GM23338 (cell line): ENCODE results near the gene MAPKAPK2. TPM values are rescaled to one million over a fixed set of nuclear protein-coding genes. Genes with fewer than 3 reads are reported as not detected.

Experiments
- ATAC-seq: fragments of 200-7000 bp; cut with Tn5 transposase; 3 replicates; pipeline ENCODE4 v1.9.1; 2020
- DNase-seq: peaks from one replicate; pipeline ENCODE4 v3.0.0-alpha.2; 2015; ENCODE audit warnings: low spot score
- H2AFZ ChIP-seq: fragments of 200-600 bp; sonication (generic); 2 replicates; pipeline ENCODE4 v1.8.0; 2016; ENCODE audit warnings: antibody characterized with exemption, mild to moderate bottlenecking, moderate library complexity
- H3F3A ChIP-seq: fragments of 200-600 bp; sonication (generic); replicated peaks from 2 replicates; pipeline ENCODE4 v1.8.0; 2017; ENCODE audit warnings: antibody characterized with exemption, mixed run types, low read depth
- H3K27ac ChIP-seq: fragments of 200-600 bp; sonication (generic); 2 replicates; pipeline ENCODE4 v1.6.1; 2016; ENCODE audit warnings: low read depth
- H3K27me3 ChIP-seq: fragments of 200-600 bp; sonication (generic); 2 replicates; pipeline ENCODE4 v1.8.0; 2016; ENCODE audit warnings: mild to moderate bottlenecking, mixed run types, moderate library complexity; ENCODE audit not compliant: insufficient read depth
- H3K36me3 ChIP-seq: fragments of 200-600 bp; sonication (generic); 2 replicates; pipeline ENCODE4 v1.8.0; 2016; ENCODE audit warnings: mild to moderate bottlenecking; ENCODE audit not compliant: insufficient read depth
- H3K4me1 ChIP-seq: fragments of 200-600 bp; sonication (generic); 2 replicates; pipeline ENCODE4 v1.8.0; 2016; ENCODE audit warnings: mild to moderate bottlenecking, moderate library complexity; ENCODE audit not compliant: insufficient read depth
- H3K4me2 ChIP-seq: fragments of 200-600 bp; sonication (generic); 2 replicates; pipeline ENCODE4 v1.7.1; 2017; ENCODE audit warnings: mixed run types
- H3K4me3 ChIP-seq: fragments of 200-600 bp; sonication (generic); 2 replicates; pipeline ENCODE4 v1.6.1; 2016; ENCODE audit warnings: mixed run types
- H3K79me2 ChIP-seq: fragments of 200-600 bp; sonication (generic); replicated peaks from 2 replicates; pipeline ENCODE4 v1.8.0; 2017; ENCODE audit warnings: mild to moderate bottlenecking; ENCODE audit not compliant: insufficient read depth
- H3K9me2 ChIP-seq: fragments of 200-600 bp; sonication (generic); 2 replicates; pipeline ENCODE4 v1.8.0; 2017; ENCODE audit not compliant: insufficient read depth
- H4K20me1 ChIP-seq: fragments of 200-600 bp; sonication (generic); replicated peaks from 2 replicates; pipeline ENCODE4 v1.8.0; 2017; ENCODE audit warnings: mild to moderate bottlenecking; ENCODE audit not compliant: insufficient read depth
- H3K27ac Mint-ChIP-seq: 2 replicates; pipeline ENCODE4 v1.8.0; 2020; ENCODE audit warnings: inconsistent platforms, mild to moderate bottlenecking, moderate library complexity, mixed read lengths
- H3K27me3 Mint-ChIP-seq: 3 replicates; pipeline ENCODE4 v1.8.0; 2022; ENCODE audit warnings: low read depth, mild to moderate bottlenecking, moderate library complexity, mixed read lengths, inconsistent platforms; ENCODE audit not compliant: insufficient read depth, poor library complexity
- H3K36me3 Mint-ChIP-seq: 3 replicates; pipeline ENCODE4 v1.8.0; 2021; ENCODE audit warnings: low read depth, mild to moderate bottlenecking, inconsistent platforms, moderate library complexity, mixed read lengths
- H3K4me1 Mint-ChIP-seq: 3 replicates; pipeline ENCODE4 v1.8.0; 2020; ENCODE audit warnings: mild to moderate bottlenecking, inconsistent platforms, mixed read lengths
- H3K4me3 Mint-ChIP-seq: 3 replicates; pipeline ENCODE4 v1.8.0; 2021; ENCODE audit warnings: moderate library complexity, mild to moderate bottlenecking, inconsistent platforms, mixed read lengths
- H3K9me3 Mint-ChIP-seq: 3 replicates; pipeline ENCODE4 v1.8.0; 2020; ENCODE audit warnings: moderate library complexity, mild to moderate bottlenecking, inconsistent platforms, mixed read lengths
- EZH2 ChIP-seq: fragments of 200-600 bp; sonication (generic); IDR thresholded peaks from one replicate; pipeline ENCODE4 v1.8.0; 2017; ENCODE audit warnings: antibody characterized with exemption, mild to moderate bottlenecking, low read depth; ENCODE audit not compliant: unreplicated experiment
- EZH2phosphoT487 ChIP-seq: fragments of 200-600 bp; sonication (generic); IDR thresholded peaks from one replicate; pipeline ENCODE4 v1.8.1; 2018; ENCODE audit warnings: antibody characterized with exemption; ENCODE audit not compliant: unreplicated experiment
- JUNB ChIP-seq: IDR thresholded peaks from one replicate; pipeline ENCODE4 v1.6.1; 2016; ENCODE audit warnings: antibody characterized with exemption; ENCODE audit not compliant: unreplicated experiment
- STAT1 ChIP-seq: IDR thresholded peaks from one replicate; pipeline ENCODE4 v1.6.1; 2016; ENCODE audit warnings: antibody characterized with exemption; ENCODE audit not compliant: unreplicated experiment
- polyA plus RNA-seq: library from polyadenylated mRNA; unstranded; fragments of >200 nt; fragmentation: Nextera tagmentation; extraction: Ambion mirVana; gene quantifications from 2 replicates; pipeline ENCODE4 v1.2.1, GENCODE V29; 2016
- total RNA-seq: library from RNA; depleted of rRNA; stranded (reverse); fragments of >200 nt; shearing (Covaris generic); gene quantifications from 2 replicates; pipeline ENCODE4 v1.2.3, GENCODE V29; 2014
- TF ChIP-seq, protein P1 (sequence below): fragments of 250-450 bp; sonication (Bioruptor Pico); IDR thresholded peaks from 2 replicates; pipeline ENCODE4 v1.5.0; 2020; ENCODE audit warnings: mild to moderate bottlenecking, moderate library complexity
- TF ChIP-seq, protein P2 (sequence below): IDR thresholded peaks from 2 replicates; pipeline ENCODE4 v1.6.1; 2016; ENCODE audit warnings: antibody characterized with exemption

Gene MAPKAPK2
- total and polyA plus RNA-seq, 2 experiments from 2014 or later = 10.1 to 30.4 TPM

DNA sequence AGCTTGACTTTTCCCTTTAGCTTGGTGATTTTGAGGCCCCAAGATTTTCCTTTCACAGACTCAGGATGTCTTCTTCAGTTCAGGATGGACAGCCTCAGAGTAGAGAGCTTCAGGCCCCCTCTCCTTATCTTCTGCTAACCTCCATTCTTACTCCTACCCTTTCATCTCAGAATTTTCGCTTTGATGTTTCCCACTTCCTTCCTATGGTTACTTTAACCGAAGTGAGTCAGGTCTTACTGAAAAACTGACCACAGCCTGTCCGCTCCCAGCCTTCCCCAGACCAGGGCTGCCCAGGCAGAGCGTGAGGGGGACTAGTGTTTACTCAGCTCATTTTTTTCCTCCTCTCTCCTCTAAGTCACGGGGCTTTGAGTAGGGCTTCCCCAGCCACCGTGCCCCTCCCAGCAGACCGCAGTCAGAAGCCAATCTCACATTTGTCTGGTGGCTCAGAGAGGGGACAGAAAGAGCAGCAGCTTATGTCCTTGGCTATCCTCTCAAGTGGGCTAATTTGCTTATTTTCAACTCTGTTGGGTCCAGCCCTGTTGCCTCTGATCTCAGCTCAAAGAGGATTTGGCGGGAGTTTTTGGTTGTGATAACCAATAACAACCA is 81.6 kb downstream of the MAPKAPK2 start (continued):
- TF ChIP-seq, protein P1, sequence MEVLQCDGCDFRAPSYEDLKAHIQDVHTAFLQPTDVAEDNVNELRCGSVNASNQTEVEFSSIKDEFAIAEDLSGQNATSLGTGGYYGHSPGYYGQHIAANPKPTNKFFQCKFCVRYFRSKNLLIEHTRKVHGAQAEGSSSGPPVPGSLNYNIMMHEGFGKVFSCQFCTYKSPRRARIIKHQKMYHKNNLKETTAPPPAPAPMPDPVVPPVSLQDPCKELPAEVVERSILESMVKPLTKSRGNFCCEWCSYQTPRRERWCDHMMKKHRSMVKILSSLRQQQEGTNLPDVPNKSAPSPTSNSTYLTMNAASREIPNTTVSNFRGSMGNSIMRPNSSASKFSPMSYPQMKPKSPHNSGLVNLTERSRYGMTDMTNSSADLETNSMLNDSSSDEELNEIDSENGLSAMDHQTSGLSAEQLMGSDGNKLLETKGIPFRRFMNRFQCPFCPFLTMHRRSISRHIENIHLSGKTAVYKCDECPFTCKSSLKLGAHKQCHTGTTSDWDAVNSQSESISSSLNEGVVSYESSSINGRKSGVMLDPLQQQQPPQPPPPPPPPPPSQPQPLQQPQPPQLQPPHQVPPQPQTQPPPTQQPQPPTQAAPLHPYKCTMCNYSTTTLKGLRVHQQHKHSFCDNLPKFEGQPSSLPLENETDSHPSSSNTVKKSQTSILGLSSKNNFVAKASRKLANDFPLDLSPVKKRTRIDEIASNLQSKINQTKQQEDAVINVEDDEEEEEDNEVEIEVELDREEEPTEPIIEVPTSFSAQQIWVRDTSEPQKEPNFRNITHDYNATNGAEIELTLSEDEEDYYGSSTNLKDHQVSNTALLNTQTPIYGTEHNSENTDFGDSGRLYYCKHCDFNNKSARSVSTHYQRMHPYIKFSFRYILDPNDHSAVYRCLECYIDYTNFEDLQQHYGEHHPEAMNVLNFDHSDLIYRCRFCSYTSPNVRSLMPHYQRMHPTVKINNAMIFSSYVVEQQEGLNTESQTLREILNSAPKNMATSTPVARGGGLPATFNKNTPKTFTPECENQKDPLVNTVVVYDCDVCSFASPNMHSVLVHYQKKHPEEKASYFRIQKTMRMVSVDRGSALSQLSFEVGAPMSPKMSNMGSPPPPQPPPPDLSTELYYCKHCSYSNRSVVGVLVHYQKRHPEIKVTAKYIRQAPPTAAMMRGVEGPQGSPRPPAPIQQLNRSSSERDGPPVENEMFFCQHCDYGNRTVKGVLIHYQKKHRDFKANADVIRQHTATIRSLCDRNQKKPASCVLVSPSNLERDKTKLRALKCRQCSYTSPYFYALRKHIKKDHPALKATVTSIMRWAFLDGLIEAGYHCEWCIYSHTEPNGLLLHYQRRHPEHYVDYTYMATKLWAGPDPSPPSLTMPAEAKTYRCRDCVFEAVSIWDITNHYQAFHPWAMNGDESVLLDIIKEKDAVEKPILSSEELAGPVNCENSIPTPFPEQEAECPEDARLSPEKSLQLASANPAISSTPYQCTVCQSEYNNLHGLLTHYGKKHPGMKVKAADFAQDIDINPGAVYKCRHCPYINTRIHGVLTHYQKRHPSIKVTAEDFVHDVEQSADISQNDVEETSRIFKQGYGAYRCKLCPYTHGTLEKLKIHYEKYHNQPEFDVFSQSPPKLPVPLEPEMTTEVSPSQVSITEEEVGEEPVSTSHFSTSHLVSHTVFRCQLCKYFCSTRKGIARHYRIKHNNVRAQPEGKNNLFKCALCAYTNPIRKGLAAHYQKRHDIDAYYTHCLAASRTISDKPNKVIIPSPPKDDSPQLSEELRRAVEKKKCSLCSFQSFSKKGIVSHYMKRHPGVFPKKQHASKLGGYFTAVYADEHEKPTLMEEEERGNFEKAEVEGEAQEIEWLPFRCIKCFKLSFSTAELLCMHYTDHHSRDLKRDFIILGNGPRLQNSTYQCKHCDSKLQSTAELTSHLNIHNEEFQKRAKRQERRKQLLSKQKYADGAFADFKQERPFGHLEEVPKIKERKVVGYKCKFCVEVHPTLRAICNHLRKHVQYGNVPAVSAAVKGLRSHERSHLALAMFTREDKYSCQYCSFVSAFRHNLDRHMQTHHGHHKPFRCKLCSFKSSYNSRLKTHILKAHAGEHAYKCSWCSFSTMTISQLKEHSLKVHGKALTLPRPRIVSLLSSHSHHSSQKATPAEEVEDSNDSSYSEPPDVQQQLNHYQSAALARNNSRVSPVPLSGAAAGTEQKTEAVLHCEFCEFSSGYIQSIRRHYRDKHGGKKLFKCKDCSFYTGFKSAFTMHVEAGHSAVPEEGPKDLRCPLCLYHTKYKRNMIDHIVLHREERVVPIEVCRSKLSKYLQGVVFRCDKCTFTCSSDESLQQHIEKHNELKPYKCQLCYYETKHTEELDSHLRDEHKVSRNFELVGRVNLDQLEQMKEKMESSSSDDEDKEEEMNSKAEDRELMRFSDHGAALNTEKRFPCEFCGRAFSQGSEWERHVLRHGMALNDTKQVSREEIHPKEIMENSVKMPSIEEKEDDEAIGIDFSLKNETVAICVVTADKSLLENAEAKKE (CRISPR knock-in tag) = no peak
- TF ChIP-seq STAT1 = no peak
- no peak for TF ChIP-seq JUNB

- Histone ChIP-seq H3F3A (no peaks in the 10 kb centered on the region), H3K4me1 (peaks cover 16% of the 10 kb centered on the region; the same call in 1 of the 2 replicates), H3K36me3 (no peaks in the 10 kb centered on the region), H3K4me2 (no peak overlapping the region), H3K9me2 (peaks cover 5% of the 10 kb centered on the region; the same call in 1 of the 2 replicates), H2AFZ (peak overlapping the region; percentile 76), H3K27ac (no peak overlapping the region), H4K20me1 (no peaks in the 10 kb centered on the region), H3K4me3 (no peak overlapping the region), H3K27me3 (no peaks in the 10 kb centered on the region), H3K79me2 (no peaks in the 10 kb centered on the region)
- Mint-ChIP-seq H3K27me3 (peaks cover 6% of the 10 kb centered on the region), H3K27ac (no peak overlapping the region), H3K4me1 (peaks cover 27% of the 10 kb centered on the region), H3K9me3 (no peaks in the 10 kb centered on the region), H3K4me3 (no peak overlapping the region), H3K36me3 (no peaks in the 10 kb centered on the region)
- ATAC-seq (no peak), DNase-seq (no peak)
- TF ChIP-seq, protein P1 (CRISPR knock-in tag) = no peak
- TF ChIP-seq EZH2phosphoT487 (no peak), EZH2 (no peak)
- TF ChIP-seq, protein P2, sequence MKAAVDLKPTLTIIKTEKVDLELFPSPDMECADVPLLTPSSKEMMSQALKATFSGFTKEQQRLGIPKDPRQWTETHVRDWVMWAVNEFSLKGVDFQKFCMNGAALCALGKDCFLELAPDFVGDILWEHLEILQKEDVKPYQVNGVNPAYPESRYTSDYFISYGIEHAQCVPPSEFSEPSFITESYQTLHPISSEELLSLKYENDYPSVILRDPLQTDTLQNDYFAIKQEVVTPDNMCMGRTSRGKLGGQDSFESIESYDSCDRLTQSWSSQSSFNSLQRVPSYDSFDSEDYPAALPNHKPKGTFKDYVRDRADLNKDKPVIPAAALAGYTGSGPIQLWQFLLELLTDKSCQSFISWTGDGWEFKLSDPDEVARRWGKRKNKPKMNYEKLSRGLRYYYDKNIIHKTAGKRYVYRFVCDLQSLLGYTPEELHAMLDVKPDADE = no peak
Measured at GRCh38 chr1:206768472-206769303, 84.0 kb downstream of the MAPKAPK2 start.
